ENCODE results near the gene RBP4.

The RBP4 gene

GRCh38 chr10:93601146-93601773 lies at the start of gene RBP4:
Gene RBP4, minus strand, starts transcription at chr10:93601235. Its CDS starts 207 bp downstream, at chr10:93601028.
- no peak for DNase-seq
- TF ChIP-seq GATA1 (IDR thresholded peaks at IDR 0.05; ENCODE audit: low read depth, low read length) (no peak), POLR2A (IDR thresholded peaks at IDR 0.05; ENCODE audit: low read length) (no peak)

GRCh38 chr10:93639791-93640190 lies 38.8 kb upstream of the RBP4 start:
- no peak for TF ChIP-seq GATA1 (IDR thresholded peaks at IDR 0.05; ENCODE audit: low read depth, low read length)
- no peak for TF ChIP-seq POLR2A (IDR thresholded peaks at IDR 0.05; ENCODE audit: low read length)
- no peak for DNase-seq

- DNase-seq, result no peak
- TF ChIP-seq POLR2A (IDR thresholded peaks at IDR 0.05; ENCODE audit: low read length) (no peak), GATA1 (IDR thresholded peaks at IDR 0.05; ENCODE audit: low read depth, low read length) (no peak)
Observed at GRCh38 chr10:93630625-93631557, 29.9 kb upstream of the RBP4 start.

- DNase-seq, result no peak
- no peak for TF ChIP-seq POLR2A (IDR thresholded peaks at IDR 0.05; ENCODE audit: low read length)
- no peak for TF ChIP-seq GATA1 (IDR thresholded peaks at IDR 0.05; ENCODE audit: low read depth, low read length)
Observed at GRCh38 chr10:93629647-93630305, 28.7 kb upstream of the RBP4 start.

- TF ChIP-seq GATA1 (IDR thresholded peaks at IDR 0.05; ENCODE audit: low read depth, low read length) (no peak), POLR2A (IDR thresholded peaks at IDR 0.05; ENCODE audit: low read length) (no peak)
- no peak for DNase-seq
Observed at GRCh38 chr10:93628858-93629257, 27.8 kb upstream of the RBP4 start.

- TF ChIP-seq GATA1 (IDR thresholded peaks at IDR 0.05; ENCODE audit: low read depth, low read length) (no peak), POLR2A (IDR thresholded peaks at IDR 0.05; ENCODE audit: low read length) (no peak)
Observed at GRCh38 chr10:93622942-93623341, 21.9 kb upstream of the RBP4 start.

GRCh38 chr10:93620925-93621324 lies 19.9 kb upstream of the RBP4 start:
- TF ChIP-seq POLR2A (IDR thresholded peaks at IDR 0.05; ENCODE audit: low read length), result no peak
- TF ChIP-seq GATA1 (IDR thresholded peaks at IDR 0.05; ENCODE audit: low read depth, low read length), result no peak
- no peak for DNase-seq

More at GRCh38 chr10:93622942-93623341, 21.9 kb upstream of the RBP4 start:
- no peak for DNase-seq

- no peak for TF ChIP-seq GATA1 (IDR thresholded peaks at IDR 0.05; ENCODE audit: low read depth, low read length)
- DNase-seq, result no peak
Observed at GRCh38 chr10:93615576-93616235, 14.7 kb upstream of the RBP4 start.

- no peak for TF ChIP-seq POLR2A (IDR thresholded peaks at IDR 0.05; ENCODE audit: low read length)
- TF ChIP-seq GATA1 (IDR thresholded peaks at IDR 0.05; ENCODE audit: low read depth, low read length), result no peak
- DNase-seq, result no peak
Observed at GRCh38 chr10:93614101-93614825, 13.2 kb upstream of the RBP4 start.

GRCh38 chr10:93613126-93613525 lies 12.1 kb upstream of the RBP4 start:
- TF ChIP-seq POLR2A (IDR thresholded peaks at IDR 0.05; ENCODE audit: low read length), result no peak
- no peak for TF ChIP-seq GATA1 (IDR thresholded peaks at IDR 0.05; ENCODE audit: low read depth, low read length)
- DNase-seq, result no peak

GRCh38 chr10:93612311-93612710 lies 11.3 kb upstream of the RBP4 start, which contains the start of gene PDE6C:
Gene PDE6C, plus strand, starts transcription at chr10:93612537. Its CDS starts 189 bp downstream, at chr10:93612726.
- DNase-seq, result no peak
- TF ChIP-seq POLR2A (IDR thresholded peaks at IDR 0.05; ENCODE audit: low read length), result no peak
- no peak for TF ChIP-seq GATA1 (IDR thresholded peaks at IDR 0.05; ENCODE audit: low read depth, low read length)

- DNase-seq, result no peak
- TF ChIP-seq POLR2A (IDR thresholded peaks at IDR 0.05; ENCODE audit: low read length) (no peak), GATA1 (IDR thresholded peaks at IDR 0.05; ENCODE audit: low read depth, low read length) (no peak)
Observed at GRCh38 chr10:93608421-93608820, 7.4 kb upstream of the RBP4 start.

GRCh38 chr10:93604146-93604545 lies 3.1 kb upstream of the RBP4 start:
- DNase-seq, result no peak
- TF ChIP-seq POLR2A (IDR thresholded peaks at IDR 0.05; ENCODE audit: low read length) (no peak), GATA1 (IDR thresholded peaks at IDR 0.05; ENCODE audit: low read depth, low read length) (no peak)
